HepG2 (cell line): Measurements from ENCODE around the gene PAPPA2. TPM values are rescaled to one million over a fixed set of nuclear protein-coding genes. Genes with fewer than 3 reads are reported as not detected.

Experiments
- ATAC-seq: fragments of 200-7000 bp; cut with Tn5 transposase; 3 replicates; pipeline ENCODE4 v1.9.1; 2020; ENCODE audit warnings: mild to moderate bottlenecking, moderate library complexity
- BruUV-seq: library from RNA; stranded (reverse); fragments of 400-500 nt; replicated peaks from 2 replicates; lab custom pipeline; 2021; lab: Mats Ljungman, UMichigan
- CTCF ChIA-PET: fragments of 300-600 bp; formaldehyde crosslinking; extraction: SDS; loops from one replicate; lab custom pipeline; 2021; ENCODE audit warnings: low total read pairs, inconsistent platforms, low intra/inter-chr PET ratio; lab: Yijun Ruan, JAX
- POLR2A ChIA-PET: fragments of 350-600 bp; sonication (Branson Sonifier 250); formaldehyde crosslinking; loops from one replicate; lab custom pipeline; 2020; ENCODE audit warnings: antibody characterized with exemption, inconsistent platforms; lab: Yijun Ruan, JAX
- DNase-seq: peaks from one replicate; pipeline ENCODE4 v3.0.0-alpha.2; 2015; ENCODE audit warnings: low spot score
- FAIRE-seq: peaks from 3 replicates; lab custom pipeline; 2011; peaks lifted over from hg19 to GRCh38; lab: Jason Lieb, UNC
- H2AFZ ChIP-seq: one replicate; pipeline ENCODE4 v1.6.1; 2011; ENCODE audit warnings: low read length, inconsistent platforms
- H3K27ac ChIP-seq: fragments of 300-600 bp; 3 replicates; pipeline ENCODE4 v1.8.0; 2011; ENCODE audit warnings: mixed run types, mild to moderate bottlenecking, mixed read lengths, low read length, inconsistent platforms; ENCODE audit not compliant: insufficient read depth; ENCODE audit errors: extremely low read length
- H3K27me3 ChIP-seq, 2 experiments: fragments of 200-600 bp in 1 of 2; 2 replicates in 1 of 2; 3 replicates in 1 of 2; pipeline versions ENCODE4 v1.6.0 to v1.8.0; 2011; ENCODE audit warnings: low read length in 2 of 2, mild to moderate bottlenecking in 2 of 2, moderate library complexity in 2 of 2, inconsistent platforms in 1 of 2; ENCODE audit not compliant: insufficient read depth in 2 of 2, control insufficient read depth in 1 of 2
- H3K36me3 ChIP-seq, 2 experiments: fragments of 200-600 bp in 1 of 2; replicated peaks in 1 of 2; 2 replicates in 1 of 2; 3 replicates in 1 of 2; pipeline versions ENCODE4 v1.5.1 to v1.8.0; 2011; ENCODE audit warnings: low read length in 2 of 2, inconsistent platforms in 1 of 2; ENCODE audit not compliant: insufficient read depth in 2 of 2, control insufficient read depth in 1 of 2
- H3K4me1 ChIP-seq: 2 replicates; pipeline ENCODE4 v1.5.1; 2012; ENCODE audit warnings: low read length, inconsistent platforms; ENCODE audit not compliant: insufficient read depth
- H3K4me2 ChIP-seq: 2 replicates; pipeline ENCODE4 v1.6.0; 2011; ENCODE audit warnings: low read depth, low read length, inconsistent platforms
- H3K4me3 ChIP-seq, 3 experiments: fragments of 200-600 bp in 1 of 3; sonication (generic), shearing (Covaris generic) in 1 of 3; replicated peaks in 1 of 3; 2 replicates each; pipeline ENCODE4 v1.5.1; 2011 to 2016; ENCODE audit warnings: low read length in 3 of 3, inconsistent platforms in 2 of 3, low read depth in 2 of 3, mild to moderate bottlenecking in 2 of 3, control low read depth in 1 of 3, mixed read lengths in 1 of 3; ENCODE audit not compliant: insufficient read depth in 1 of 3
- H3K79me2 ChIP-seq: one replicate; pipeline ENCODE4 v1.6.1; 2011; ENCODE audit warnings: low read length, inconsistent platforms; ENCODE audit not compliant: insufficient read depth
- H3K9ac ChIP-seq: 2 replicates; pipeline ENCODE4 v1.6.0; 2011; ENCODE audit warnings: mild to moderate bottlenecking, low read depth, low read length, inconsistent platforms; ENCODE audit not compliant: insufficient read depth
- H3K9me3 ChIP-seq: 2 replicates; pipeline ENCODE4 v1.5.1; 2012; ENCODE audit warnings: mild to moderate bottlenecking, low read length
- H4K20me1 ChIP-seq: 2 replicates; pipeline ENCODE4 v1.6.0; 2011; ENCODE audit warnings: inconsistent platforms, mild to moderate bottlenecking, low read length, moderate library complexity; ENCODE audit not compliant: insufficient read depth
- BHLHE40 ChIP-seq: IDR thresholded peaks from 2 replicates; pipeline ENCODE4 v1.6.1; 2011; ENCODE audit warnings: low read length, improper control_type of control experiment
- DPF2 ChIP-seq: sonication (generic); formaldehyde crosslinking; IDR thresholded peaks from 2 replicates; pipeline ENCODE4 v1.4.0; 2020; ENCODE audit warnings: mild to moderate bottlenecking, low read depth, missing genetic modification reagents, borderline replicate concordance
- FOSL2 ChIP-seq: sonication (generic); formaldehyde crosslinking; IDR thresholded peaks from 2 replicates; pipeline ENCODE4 v1.4.0; 2020; ENCODE audit warnings: missing genetic modification reagents
- GABPA ChIP-seq, 2 experiments: IDR thresholded peaks; 2 replicates each; pipeline ENCODE4 v1.6.1; 2011 to 2016; ENCODE audit warnings: low read depth in 2 of 2, low read length in 1 of 2, missing biosample characterization in 1 of 2, missing genetic modification characterization in 1 of 2
- IKZF5 ChIP-seq: IDR thresholded peaks from 2 replicates; pipeline ENCODE4 v1.6.1; 2018; ENCODE audit warnings: missing genetic modification reagents, mild to moderate bottlenecking, missing compliant biosample characterization
- NAIF1 ChIP-seq: sonication (generic); formaldehyde crosslinking; IDR thresholded peaks from 2 replicates; pipeline ENCODE4 v1.5.0; 2020; ENCODE audit warnings: mild to moderate bottlenecking, missing genetic modification reagents, borderline replicate concordance
- NR2F2 ChIP-seq: IDR thresholded peaks from 2 replicates; pipeline ENCODE4 v1.6.1; 2012; ENCODE audit warnings: low read depth, inconsistent platforms, borderline replicate concordance
- PBX3 ChIP-seq: sonication (generic); formaldehyde crosslinking; IDR thresholded peaks from 2 replicates; pipeline ENCODE4 v1.8.1; 2023; ENCODE audit warnings: missing genetic modification reagents, inconsistent platforms, borderline replicate concordance
- SNAPC2 ChIP-seq: sonication (generic); formaldehyde crosslinking; IDR thresholded peaks from 2 replicates; pipeline ENCODE4 v1.8.1; 2022; ENCODE audit warnings: mild to moderate bottlenecking, missing genetic modification reagents
- TBL1XR1 ChIP-seq: fragments of 150-350 bp; IDR thresholded peaks from 2 replicates; pipeline ENCODE4 v1.6.1; 2014; ENCODE audit warnings: borderline replicate concordance, low read length; ENCODE audit not compliant: partially characterized antibody
- ZNF543 ChIP-seq: sonication (generic); formaldehyde crosslinking; IDR thresholded peaks from 2 replicates; pipeline ENCODE4 v1.4.0; 2020; ENCODE audit warnings: mild to moderate bottlenecking, missing genetic modification reagents
- ZNF577 ChIP-seq: sonication (generic); formaldehyde crosslinking; IDR thresholded peaks from 2 replicates; pipeline ENCODE4 v1.4.0; 2020; ENCODE audit warnings: mild to moderate bottlenecking, low read depth, missing genetic modification reagents, borderline replicate concordance
- ZNF644 ChIP-seq: IDR thresholded peaks from 2 replicates; pipeline ENCODE4 v1.6.1; 2016; ENCODE audit warnings: low read depth
- ZNF660 ChIP-seq: sonication (generic); formaldehyde crosslinking; IDR thresholded peaks from 2 replicates; pipeline ENCODE4 v1.5.1; 2020; ENCODE audit warnings: mild to moderate bottlenecking, low read depth, missing genetic modification reagents, borderline replicate concordance
- ZNF841 ChIP-seq: sonication (generic); formaldehyde crosslinking; IDR thresholded peaks from 2 replicates; pipeline ENCODE4 v1.8.1; 2023; ENCODE audit warnings: missing genetic modification reagents, borderline replicate concordance
- WGBS: methylation state at CpG from one replicate; pipeline ENCODE4 v1.1.6; 2017; ENCODE audit warnings: low lambda C conversion rate; 5-methylcytosine and 5-hydroxymethylcytosine counted together
- in situ Hi-C: cut with HindIII; loops from 2 replicates; pipeline ENCODE4 v1.10.0; 2017; ENCODE audit warnings: low pct_unique_long_range_greater_than_20kb; ENCODE audit not compliant: extremely low pct_ligation_motif_present
- intact Hi-C: fragments of 100-400 bp; cut with micrococcal nuclease; formaldehyde crosslinking; loops from one replicate; pipeline ENCODE4 v1.10.0; 2022; ENCODE audit not compliant: unreplicated experiment
- polyA plus RNA-seq, 8 experiments: library from polyadenylated mRNA; depleted of rRNA in 3 of 8; stranded (reverse) in 7 of 8; unstranded in 1 of 8; fragments of >200 nt; fragmentation: Illumina TruSeq in 4 of 8; extraction: Trizol in 4 of 8; gene quantifications; 2 replicates each; pipeline versions ENCODE4 v1.2.1 to v1.2.3, GENCODE V29; 2011 to 2016; ENCODE audit warnings: low read depth in 4 of 8, missing spikeins in 1 of 8, mixed read lengths in 1 of 8; ENCODE audit not compliant: insufficient read depth in 1 of 8
- total RNA-seq, 5 experiments: library from RNA; depleted of rRNA; stranded (reverse); fragments of >200 nt; fragmentation: Illumina TruSeq; extraction: Trizol; gene quantifications; 2 replicates each; pipeline ENCODE4 v1.2.3, GENCODE V29; 2016; ENCODE audit warnings: low read depth in 1 of 5

PAPPA2 gene
- total and polyA plus RNA-seq, 2 of the 13 experiments (the other 11 are each of a cell fraction or from before 2014, with no cell fraction given), result 0.01 TPM; not detected in 1

GRCh38 chr1:176702901-176703300, 239.9 kb downstream of the PAPPA2 start:
- CTCF ChIA-PET, result no interaction called here
- no peak for DNase-seq
- Histone ChIP-seq H3K79me2 (no peaks in the 10 kb centered on the region), H3K9ac (no peak overlapping the region), H3K27me3 (0 out of 5 replicates have a peak, but pooled peaks cover 0 to 6% of the 10 kb centered on the region in 2 experiments), H3K27ac (no peak overlapping the region), H3K4me3 (no peak overlapping the region), H2AFZ (no peak overlapping the region), H3K36me3 (no peaks in the 10 kb centered on the region), H3K4me2 (no peak overlapping the region), H4K20me1 (no peaks in the 10 kb centered on the region), H3K4me1 (no peaks in the 10 kb centered on the region), H3K9me3 (no peaks in the 10 kb centered on the region)
- no TSS peak for BruUV-seq
- 11% methylated on average over 3 of the region's 3 CpGs for WGBS
- intact Hi-C loops (no loop called here), in situ Hi-C loops (no loop called here)
- POLR2A ChIA-PET, result no interaction called here
- no peak for FAIRE-seq
- no peak for ATAC-seq
- TF ChIP-seq SNAPC2 (no peak), NAIF1 (CRISPR knock-in tag) (no peak), ZNF841 (CRISPR knock-in tag) (no peak), FOSL2 (no peak), BHLHE40 (no peak), ZNF644 (no peak), DPF2 (CRISPR knock-in tag) (no peak), NR2F2 (no peak), ZNF577 (CRISPR knock-in tag) (no peak), ZNF543 (CRISPR knock-in tag) (no peak), GABPA (IDR thresholded peaks at IDR 0.05; ENCODE audit: low read depth, low read length) (no peak), GABPA (CRISPR knock-in tag; IDR thresholded peaks at IDR 0.05; ENCODE audit: low read depth) (no peak), ZNF660 (CRISPR knock-in tag) (no peak), TBL1XR1 (no peak), IKZF5 (CRISPR knock-in tag) (no peak), PBX3 (no peak)
